Measurements from ENCODE around the gene MUSK.

DNA sequence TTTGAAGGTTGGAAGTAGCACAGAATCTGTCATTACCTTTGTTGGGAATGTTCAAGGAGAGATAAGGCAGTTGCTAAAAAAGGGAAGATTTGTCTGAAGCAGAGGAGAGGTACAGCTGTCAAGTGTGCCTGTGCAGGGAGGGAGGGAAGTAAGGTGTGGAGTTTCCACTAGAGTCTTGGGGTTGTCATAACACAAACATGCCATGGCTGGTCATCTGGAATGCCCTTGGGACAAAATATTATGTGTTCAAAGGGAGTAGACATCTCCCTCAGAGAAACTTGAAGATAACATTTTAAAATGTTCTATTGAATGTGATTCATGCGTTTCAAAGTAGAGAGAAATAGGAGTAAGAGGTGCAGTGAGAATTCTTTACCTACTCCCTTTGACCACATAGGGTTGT, 95.0 kb downstream of the MUSK start:
- TF ChIP-seq POLR2AphosphoS5 (IDR thresholded peaks at IDR 0.05; ENCODE audit: insufficient read depth in 1 of 2, low read depth in 1 of 2): no peak
- TF ChIP-seq, protein P1, sequence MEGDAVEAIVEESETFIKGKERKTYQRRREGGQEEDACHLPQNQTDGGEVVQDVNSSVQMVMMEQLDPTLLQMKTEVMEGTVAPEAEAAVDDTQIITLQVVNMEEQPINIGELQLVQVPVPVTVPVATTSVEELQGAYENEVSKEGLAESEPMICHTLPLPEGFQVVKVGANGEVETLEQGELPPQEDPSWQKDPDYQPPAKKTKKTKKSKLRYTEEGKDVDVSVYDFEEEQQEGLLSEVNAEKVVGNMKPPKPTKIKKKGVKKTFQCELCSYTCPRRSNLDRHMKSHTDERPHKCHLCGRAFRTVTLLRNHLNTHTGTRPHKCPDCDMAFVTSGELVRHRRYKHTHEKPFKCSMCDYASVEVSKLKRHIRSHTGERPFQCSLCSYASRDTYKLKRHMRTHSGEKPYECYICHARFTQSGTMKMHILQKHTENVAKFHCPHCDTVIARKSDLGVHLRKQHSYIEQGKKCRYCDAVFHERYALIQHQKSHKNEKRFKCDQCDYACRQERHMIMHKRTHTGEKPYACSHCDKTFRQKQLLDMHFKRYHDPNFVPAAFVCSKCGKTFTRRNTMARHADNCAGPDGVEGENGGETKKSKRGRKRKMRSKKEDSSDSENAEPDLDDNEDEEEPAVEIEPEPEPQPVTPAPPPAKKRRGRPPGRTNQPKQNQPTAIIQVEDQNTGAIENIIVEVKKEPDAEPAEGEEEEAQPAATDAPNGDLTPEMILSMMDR (IDR thresholded peaks at IDR 0.05): no peak
